ENCODE measurements around the gene RASA1. TPM values are rescaled to one million over a fixed set of nuclear protein-coding genes. Genes with fewer than 3 reads are reported as not detected.

RASA1 gene
- total RNA-seq, 1 experiment from 2014 or later = 40.1 TPM

GRCh38 chr5:87411586-87411972 lies 143.9 kb downstream of the RASA1 start:
- H3K79me2 ChIP-seq (ENCODE audit: low read length) = peaks cover 57% of the 10 kb centered on the region
- H3K36me3 ChIP-seq (ENCODE audit: low read depth, low read length) = peaks cover 42% of the 10 kb centered on the region
- no peaks in the 10 kb centered on the region for H3K27me3 ChIP-seq (ENCODE audit: low read length)
- H3F3A ChIP-seq (ENCODE audit: low read length, unreplicated experiment) = no peaks in the 10 kb centered on the region
- CTCF ChIA-PET = no interaction called here
- DNase-seq = no peak
- no peaks in the 10 kb centered on the region for H3K9me2 ChIP-seq (replicated peaks; ENCODE audit: low read length)
- intact Hi-C loops (cut with micrococcal nuclease) = loop anchor here (10.0 kb wide), 1 partner anchor 353 kb away; no protein-coding TSS in a partner anchor
- peak overlapping the region; percentile 55; the same call in 1 of the 2 replicates for H3K27ac ChIP-seq (ENCODE audit: low read length)
- POLR2A ChIA-PET (ENCODE audit: unreplicated experiment) = interaction anchor here (0.6 to 0.7 kb wide), 3 partner anchors 47 to 145 kb away, joined by 3 to 5 read pairs (median 3); no protein-coding TSS in a partner anchor
- peak overlapping the region; percentile 91 for H3K9ac ChIP-seq (ENCODE audit: low read length)
- BruUV-seq (replicated peaks) = no TSS peak
- peak overlapping the region; percentile 84 for H3K4me2 ChIP-seq (ENCODE audit: low read length)
- peaks cover 13% of the 10 kb centered on the region for H4K20me1 ChIP-seq (ENCODE audit: low read length)
- peak overlapping the region; percentile 84 for H3K4me3 ChIP-seq (ENCODE audit: low read length)
- H3K4me1 ChIP-seq (ENCODE audit: insufficient read depth, low read length) = peaks cover 19% of the 10 kb centered on the region
- no peak for TF ChIP-seq EZH2phosphoT487 (IDR thresholded peaks at IDR 0.05; ENCODE audit: borderline replicate concordance, low read length)
- TF ChIP-seq EZH2 (IDR thresholded peaks at IDR 0.05; ENCODE audit: low read length, unreplicated experiment) = no peak
- no peak for TF ChIP-seq CTCF (conservative IDR thresholded peaks at IDR 0.05; ENCODE audit: low read depth, low read length)
- H3K9me3 ChIP-seq (ENCODE audit: low read length) = no peaks in the 10 kb centered on the region
- no peak for ATAC-seq
- peak overlapping the region; percentile 93 for H2AFZ ChIP-seq (ENCODE audit: low read length)

- TF ChIP-seq EZH2 (IDR thresholded peaks at IDR 0.05; ENCODE audit: low read length, unreplicated experiment) = no peak
- TF ChIP-seq CTCF (conservative IDR thresholded peaks at IDR 0.05; ENCODE audit: low read depth, low read length) = no peak
- no peak for TF ChIP-seq EZH2phosphoT487 (IDR thresholded peaks at IDR 0.05; ENCODE audit: borderline replicate concordance, low read length)
- intact Hi-C loops (cut with micrococcal nuclease) = loop anchor here (10.0 kb wide), 1 partner anchor 353 kb away; no protein-coding TSS in a partner anchor
- Histone ChIP-seq H3K4me1 (ENCODE audit: insufficient read depth, low read length) (peaks cover 19% of the 10 kb centered on the region), H3K27me3 (ENCODE audit: low read length) (no peaks in the 10 kb centered on the region), H3K9me2 (replicated peaks; ENCODE audit: low read length) (no peaks in the 10 kb centered on the region), H3K79me2 (ENCODE audit: low read length) (peaks cover 52% of the 10 kb centered on the region), H3K9me3 (ENCODE audit: low read length) (no peaks in the 10 kb centered on the region), H2AFZ (ENCODE audit: low read length) (peak overlapping the region; percentile 93), H3K4me3 (ENCODE audit: low read length) (peak overlapping the region; percentile 84), H3K36me3 (ENCODE audit: low read depth, low read length) (peaks cover 37% of the 10 kb centered on the region), H3K9ac (ENCODE audit: low read length) (peak overlapping the region; percentile 91), H4K20me1 (ENCODE audit: low read length) (peaks cover 13% of the 10 kb centered on the region), H3F3A (ENCODE audit: low read length, unreplicated experiment) (no peaks in the 10 kb centered on the region), H3K4me2 (ENCODE audit: low read length) (peak overlapping the region; percentile 84), H3K27ac (ENCODE audit: low read length) (peak overlapping the region; percentile 55)
- BruUV-seq (replicated peaks) = TSS peak; percentile 83
- ATAC-seq = peak; percentile 32
- ChIA-PET CTCF (interaction anchor here (0.6 to 1.1 kb wide), 3 partner anchors 9 to 1268 kb away, joined by 3 read pairs; no protein-coding TSS in a partner anchor), POLR2A (ENCODE audit: unreplicated experiment) (interaction anchor here (0.7 kb wide), 1 partner anchor 46 kb away, joined by 3 read pairs; no protein-coding TSS in a partner anchor)
- DNase-seq = peak; percentile 53
These were observed 144.4 kb downstream of the RASA1 start for GRCh38 chr5:87411973-87412629.

All from PC-3 (cell line).